GM21786 (cell line): ENCODE measurements around the gene SULT1E1.
A peak's percentile ranks its signal among the peaks of the same experiment; 100 is the strongest.

Experiments used
- ATAC-seq: cut with Tn5 transposase; IDR thresholded peaks from one replicate; pipeline ENCODE4 v1.9.1; 2021; ENCODE audit not compliant: unreplicated experiment

The SULT1E1 gene

GRCh38 chr4:69860052-69860451, at the start of gene SULT1E1:
TSS of gene SULT1E1 (minus strand) at chr4:69860145. CDS start at chr4:69857644, 2,501 bp downstream.
- no peak for ATAC-seq

GRCh38 chr4:69909195-69909594, 49.2 kb upstream of the SULT1E1 start:
- ATAC-seq: peak; percentile 46

GRCh38 chr4:69907151-69907550, 47.2 kb upstream of the SULT1E1 start:
- ATAC-seq: no peak

GRCh38 chr4:69896530-69897116, 36.7 kb upstream of the SULT1E1 start:
- ATAC-seq: no peak

GRCh38 chr4:69894721-69895120, 34.8 kb upstream of the SULT1E1 start:
- no peak for ATAC-seq

GRCh38 chr4:69894186-69894585, 34.2 kb upstream of the SULT1E1 start:
- no peak for ATAC-seq

GRCh38 chr4:69888336-69888735, 28.4 kb upstream of the SULT1E1 start:
- no peak for ATAC-seq

GRCh38 chr4:69882150-69882549, 22.2 kb upstream of the SULT1E1 start:
- ATAC-seq: no peak

GRCh38 chr4:69881173-69881773, 21.3 kb upstream of the SULT1E1 start:
- ATAC-seq: peak; percentile 76

- no peak for ATAC-seq
Measured at GRCh38 chr4:69878250-69878649, 18.3 kb upstream of the SULT1E1 start.

GRCh38 chr4:69877453-69877852, 17.5 kb upstream of the SULT1E1 start:
- ATAC-seq: no peak

GRCh38 chr4:69876071-69876470, 16.1 kb upstream of the SULT1E1 start:
- ATAC-seq: no peak

GRCh38 chr4:69875576-69875975, 15.6 kb upstream of the SULT1E1 start:
- no peak for ATAC-seq

GRCh38 chr4:69874507-69874906, 14.6 kb upstream of the SULT1E1 start:
- no peak for ATAC-seq

- no peak for ATAC-seq
Measured at GRCh38 chr4:69861756-69862155, 1.8 kb upstream of the SULT1E1 start.

GRCh38 chr4:69860521-69861298, 765 bp upstream of the SULT1E1 start:
- no peak for ATAC-seq

GRCh38 chr4:69859140-69859685, 732 bp downstream of the SULT1E1 start:
- no peak for ATAC-seq

GRCh38 chr4:69858690-69859089, 1.3 kb downstream of the SULT1E1 start:
- ATAC-seq: no peak

GRCh38 chr4:69855822-69856221, 4.1 kb downstream of the SULT1E1 start:
- ATAC-seq: no peak

- ATAC-seq: peak; percentile 90
Measured at GRCh38 chr4:69849969-69850368, 10.0 kb downstream of the SULT1E1 start.

GRCh38 chr4:69849297-69849696, 10.6 kb downstream of the SULT1E1 start:
- ATAC-seq: no peak

- no peak for ATAC-seq
Measured at GRCh38 chr4:69848028-69848427, 11.9 kb downstream of the SULT1E1 start.
